ENCODE data around the gene GPR39. TPM values are rescaled to one million over a fixed set of nuclear protein-coding genes. Genes with fewer than 3 reads are reported as not detected.

GPR39 gene
- total and polyA plus RNA-seq, 2 donors (not counting 3 experiments of a cell fraction or from before 2014, with no cell fraction given): 0.03 to 0.20 TPM

GRCh38 chr2:132422736-132423135 is 6.1 kb downstream of the GPR39 start:
- H3K9me3 ChIP-seq (replicated peaks; ENCODE audit: control insufficient read depth, insufficient read depth, low read length): no peaks in the 10 kb centered on the region
- no peak overlapping the region for H3K4me3 ChIP-seq (replicated peaks in 1 of 3; ENCODE audit: insufficient read depth in 1 of 3, low read depth in 1 of 3, low read length in 3 of 3)
- DNase-seq (ENCODE audit: low read depth, low spot score): no peak
- no peaks in the 10 kb centered on the region for H3K4me1 ChIP-seq (ENCODE audit: control insufficient read depth, extremely low read depth, insufficient read depth, low read length)
- POLR2A ChIA-PET: no interaction called here
- no peaks in the 10 kb centered on the region for H3K9me1 ChIP-seq (replicated peaks; ENCODE audit: control insufficient read depth, extremely low read depth, insufficient read depth, low read length)
- intact Hi-C loops (cut with micrococcal nuclease) (no loop called here), dilution Hi-C loops (cut with MboI; ENCODE audit: extremely low pct_ligation_motif_present, low sequenced_read_pairs) (no loop called here)
- no peak overlapping the region for H3K4me2 ChIP-seq (ENCODE audit: insufficient read depth, low read length)
- H4K20me1 ChIP-seq (replicated peaks; ENCODE audit: control insufficient read depth, extremely low read depth, insufficient read depth, low read length): no peaks in the 10 kb centered on the region
- no peak overlapping the region for H3K27ac ChIP-seq (ENCODE audit: insufficient read depth, low read depth, low read length)
- TF ChIP-seq MYC (IDR thresholded peaks at IDR 0.05; ENCODE audit: low read depth, low read length) (no peak), POLR2AphosphoS5 (IDR thresholded peaks at IDR 0.05; ENCODE audit: insufficient read depth, low read depth, low read length) (no peak), MAX (IDR thresholded peaks at IDR 0.05; ENCODE audit: insufficient read depth, insufficient read length) (no peak), JUN (IDR thresholded peaks at IDR 0.05; ENCODE audit: borderline replicate concordance, insufficient read depth, insufficient read length, low read depth) (no peak), FOS (IDR thresholded peaks at IDR 0.05; ENCODE audit: borderline replicate concordance, insufficient read depth, low read length) (no peak), CTCF (IDR thresholded peaks at IDR 0.05; ENCODE audit: extremely low read depth in 1 of 2, insufficient read depth in 1 of 2, low read depth in 1 of 2, low read length in 2 of 2) (no peak), EZH2 (IDR thresholded peaks at IDR 0.05; ENCODE audit: borderline replicate concordance, low read depth, low read length, severe bottlenecking) (no peak), GATA2 (IDR thresholded peaks at IDR 0.05; ENCODE audit: insufficient read depth, insufficient read length, low read depth, low read length) (no peak), POLR2A (IDR thresholded peaks at IDR 0.05; ENCODE audit: low read depth, low read length) (no peak)
- CTCF ChIA-PET: no interaction called here
- H3K27me3 ChIP-seq (ENCODE audit: control insufficient read depth in 2 of 2, insufficient read depth in 2 of 2, low read length in 2 of 2): no peaks in the 10 kb centered on the region
- H2AFZ ChIP-seq (ENCODE audit: low read depth, low read length): no peak overlapping the region
- no peaks in the 10 kb centered on the region for H3K79me2 ChIP-seq (ENCODE audit: control insufficient read depth, insufficient read depth, low read length)
- no peak overlapping the region for H3K9ac ChIP-seq (replicated peaks; ENCODE audit: extremely low read depth, insufficient read depth, low read length)
- no TSS peak for BruUV-seq (replicated peaks)
- no peak for FAIRE-seq
- no peaks in the 10 kb centered on the region for H3K36me3 ChIP-seq (ENCODE audit: control insufficient read depth in 2 of 2, extremely low read depth in 1 of 2, insufficient read depth in 2 of 2, low read length in 2 of 2)
